H1 (cell line): ENCODE measurements around the gene PLCZ1. TPM values are rescaled to one million over a fixed set of nuclear protein-coding genes. Genes with fewer than 3 reads are reported as not detected.

Source experiments
- CTCF ChIA-PET: fragments of 300-600 bp; sonication (Branson Sonifier 250); formaldehyde crosslinking; loops from one replicate; lab custom pipeline; 2021; ENCODE audit not compliant: partially characterized antibody; lab: Charles Lee
- POLR2A ChIA-PET: fragments of 300-600 bp; sonication (Branson Sonifier 250); formaldehyde crosslinking; loops from one replicate; lab custom pipeline; 2021; ENCODE audit warnings: inconsistent platforms; ENCODE audit not compliant: partially characterized antibody; lab: Charles Lee
- DNase-seq, 2 experiments: peaks; one replicate each; pipeline versions ENCODE4 v3.0.0 to v3.0.0-alpha.2; 2010 to 2022; ENCODE audit warnings: low spot score in 2 of 2, low read depth in 1 of 2, mixed read lengths in 1 of 2
- FAIRE-seq: peaks from 2 replicates; lab custom pipeline; 2011; peaks lifted over from hg19 to GRCh38; lab: Jason Lieb, UNC
- H2AFZ ChIP-seq: 2 replicates; pipeline ENCODE4 v1.8.1; 2012; ENCODE audit warnings: low read length, inconsistent platforms
- H2AK5ac ChIP-seq: 2 replicates; pipeline ENCODE4 v1.6.1; 2013; ENCODE audit warnings: low read depth, low read length
- H2BK120ac ChIP-seq: replicated peaks from 2 replicates; pipeline ENCODE3; 2013; ENCODE audit warnings: low read depth, low read length, inconsistent platforms
- H2BK12ac ChIP-seq: 2 replicates; pipeline ENCODE4 v1.6.1; 2013; ENCODE audit warnings: low read depth, low read length
- H2BK15ac ChIP-seq: 2 replicates; pipeline ENCODE4 v1.6.1; 2013; ENCODE audit warnings: low read length
- H2BK20ac ChIP-seq: 2 replicates; pipeline ENCODE4 v1.6.1; 2013; ENCODE audit warnings: low read length
- H2BK5ac ChIP-seq: 2 replicates; pipeline ENCODE4 v1.6.1; 2013; ENCODE audit warnings: low read depth, low read length
- H3K14ac ChIP-seq: 2 replicates; pipeline ENCODE4 v1.6.1; 2013; ENCODE audit warnings: inconsistent platforms; ENCODE audit not compliant: insufficient read length
- H3K18ac ChIP-seq: 2 replicates; pipeline ENCODE4 v1.6.1; 2013; ENCODE audit warnings: low read length; ENCODE audit errors: extremely low read depth
- H3K23ac ChIP-seq: 2 replicates; pipeline ENCODE4 v1.6.1; 2013; ENCODE audit warnings: inconsistent platforms; ENCODE audit not compliant: insufficient read length
- H3K23me2 ChIP-seq: 2 replicates; pipeline ENCODE4 v1.6.1; 2013; ENCODE audit warnings: low read depth, low read length
- H3K27ac ChIP-seq: 2 replicates; pipeline ENCODE4 v1.6.1; 2011; ENCODE audit warnings: low read depth, low read length, inconsistent platforms
- H3K27me3 ChIP-seq, 4 experiments: replicated peaks in 1 of 4; 1 replicate in 1 of 4; 2 replicates in 3 of 4; pipeline versions ENCODE4 v1.6.1 to v1.8.1; 2011 to 2013; ENCODE audit warnings: low read length in 3 of 4, mild to moderate bottlenecking in 3 of 4, inconsistent platforms in 2 of 4, mixed read lengths in 2 of 4, moderate library complexity in 1 of 4; ENCODE audit not compliant: control insufficient read depth in 3 of 4, insufficient read depth in 3 of 4; ENCODE audit errors: extremely low read depth in 1 of 4
- H3K36me3 ChIP-seq, 4 experiments: 2 replicates each; pipeline versions ENCODE4 v1.6.1 to v1.8.1; 2011 to 2013; ENCODE audit warnings: mild to moderate bottlenecking in 4 of 4, low read length in 3 of 4, moderate library complexity in 2 of 4, control low read depth in 1 of 4, inconsistent platforms in 1 of 4; ENCODE audit not compliant: insufficient read depth in 4 of 4, control insufficient read depth in 2 of 4
- H3K4ac ChIP-seq: replicated peaks from 2 replicates; pipeline ENCODE3; 2013; ENCODE audit warnings: low read length, low read depth, mixed read lengths, inconsistent platforms; ENCODE audit not compliant: insufficient read length
- H3K4me1 ChIP-seq, 4 experiments: replicated peaks in 1 of 4; 1 replicate in 1 of 4; 2 replicates in 3 of 4; pipeline versions ENCODE4 v1.6.1 to v1.8.1; 2011 to 2013; ENCODE audit warnings: low read length in 3 of 4, inconsistent platforms in 2 of 4, mixed read lengths in 1 of 4; ENCODE audit not compliant: insufficient read depth in 4 of 4, control insufficient read depth in 3 of 4
- H3K4me2 ChIP-seq, 2 experiments: 2 replicates each; pipeline versions ENCODE4 v1.6.1 to v1.8.1; 2011 to 2013; ENCODE audit warnings: low read depth in 2 of 2, low read length in 2 of 2, control low read depth in 1 of 2, inconsistent platforms in 1 of 2, mild to moderate bottlenecking in 1 of 2; ENCODE audit not compliant: insufficient read depth in 1 of 2
- H3K4me3 ChIP-seq, 4 experiments: fragments of 200-600, 300-600 bp in 1 of 4; sonication (generic), shearing (Covaris generic), sonication (Bioruptor Twin) in 1 of 4; 2 replicates each; pipeline versions ENCODE4 v1.5.1 to v1.8.1; 2011 to 2016; ENCODE audit warnings: low read length in 4 of 4, low read depth in 3 of 4, control low read depth in 2 of 4, inconsistent platforms in 2 of 4, mild to moderate bottlenecking in 2 of 4, mixed read lengths in 1 of 4, moderate library complexity in 1 of 4; ENCODE audit not compliant: insufficient read depth in 2 of 4; ENCODE audit errors: extremely low read depth in 1 of 4
- H3K56ac ChIP-seq: replicated peaks from 2 replicates; pipeline ENCODE3; 2013; ENCODE audit warnings: low read depth, mild to moderate bottlenecking, mixed read lengths, low read length, inconsistent platforms; ENCODE audit not compliant: insufficient read length
- H3K79me1 ChIP-seq: 2 replicates; pipeline ENCODE4 v1.6.1; 2013; ENCODE audit warnings: low read depth, low read length, control low read depth
- H3K79me2 ChIP-seq, 2 experiments: 2 replicates each; pipeline versions ENCODE4 v1.6.1 to v1.8.1; 2012 to 2013; ENCODE audit warnings: low read length in 2 of 2, mild to moderate bottlenecking in 2 of 2, inconsistent platforms in 1 of 2; ENCODE audit not compliant: insufficient read depth in 2 of 2, control insufficient read depth in 1 of 2
- H3K9ac ChIP-seq, 4 experiments: replicated peaks in 1 of 4; 1 replicate in 1 of 4; 2 replicates in 3 of 4; pipeline versions ENCODE4 v1.6.1 to v1.8.1; 2011 to 2013; ENCODE audit warnings: low read depth in 3 of 4, low read length in 3 of 4, control low read depth in 2 of 4, mild to moderate bottlenecking in 2 of 4, moderate library complexity in 2 of 4, inconsistent platforms in 1 of 4; ENCODE audit errors: extremely low read depth in 1 of 4
- H3K9me3 ChIP-seq, 2 experiments: 2 replicates each; pipeline versions ENCODE4 v1.6.1 to v1.8.1; 2012 to 2013; ENCODE audit warnings: mild to moderate bottlenecking in 2 of 2, moderate library complexity in 2 of 2, control low read depth in 1 of 2, inconsistent platforms in 1 of 2, low read depth in 1 of 2, low read length in 1 of 2, mixed read lengths in 1 of 2; ENCODE audit not compliant: insufficient read depth in 2 of 2
- H4K20me1 ChIP-seq, 2 experiments: replicated peaks in 1 of 2; 2 replicates each; pipeline versions ENCODE3 to v1.8.1; 2011 to 2013; ENCODE audit warnings: inconsistent platforms in 2 of 2, low read length in 2 of 2, mild to moderate bottlenecking in 1 of 2; ENCODE audit not compliant: insufficient read depth in 2 of 2, control insufficient read depth in 1 of 2
- H4K5ac ChIP-seq: 2 replicates; pipeline ENCODE4 v1.6.1; 2013; ENCODE audit warnings: low read length, low read depth, mixed read lengths, inconsistent platforms; ENCODE audit not compliant: insufficient read length
- H4K8ac ChIP-seq: 2 replicates; pipeline ENCODE4 v1.8.0; 2013; ENCODE audit warnings: mild to moderate bottlenecking, moderate library complexity, low read length, inconsistent platforms; ENCODE audit not compliant: insufficient read depth; ENCODE audit errors: extremely low read depth
- H4K91ac ChIP-seq: replicated peaks from 2 replicates; pipeline ENCODE3; 2013; ENCODE audit warnings: low read length, mixed read lengths, inconsistent platforms; ENCODE audit not compliant: insufficient read length
- BRCA1 ChIP-seq: IDR thresholded peaks from 2 replicates; pipeline ENCODE4 v1.6.1; 2012; ENCODE audit warnings: low read depth, low read length, improper control_type of control experiment
- CEBPB ChIP-seq: IDR thresholded peaks from 2 replicates; pipeline ENCODE4 v1.6.1; 2012; ENCODE audit warnings: low read depth, low read length
- CTBP2 ChIP-seq: IDR thresholded peaks from 2 replicates; pipeline ENCODE4 v1.7.0; 2011; ENCODE audit warnings: borderline replicate concordance, mild to moderate bottlenecking, moderate library complexity, mixed read lengths, low read length; ENCODE audit not compliant: insufficient read depth, insufficient read length
- EGR1 ChIP-seq: IDR thresholded peaks from 2 replicates; pipeline ENCODE4 v1.6.1; 2011; ENCODE audit warnings: low read depth, low read length, borderline replicate concordance
- EP300 ChIP-seq, 2 experiments: IDR thresholded peaks; 1 replicate in 1 of 2; 2 replicates in 1 of 2; pipeline ENCODE4 v1.6.1; 2011 to 2012; ENCODE audit warnings: low read depth in 2 of 2, low read length in 2 of 2, mild to moderate bottlenecking in 2 of 2, borderline replicate concordance in 1 of 2, inconsistent platforms in 1 of 2, moderate library complexity in 1 of 2
- FOSL1 ChIP-seq: IDR thresholded peaks from 2 replicates; pipeline ENCODE4 v1.6.1; 2011; ENCODE audit warnings: mild to moderate bottlenecking, low read depth, low read length, moderate library complexity; ENCODE audit not compliant: insufficient read depth
- HDAC2 ChIP-seq, 2 experiments: fragments of 300-600 bp in 1 of 2; sonication (generic) in 1 of 2; IDR thresholded peaks; 2 replicates each; pipeline ENCODE4 v1.6.1; 2011 to 2012; ENCODE audit warnings: low read depth in 2 of 2, low read length in 2 of 2, mild to moderate bottlenecking in 2 of 2, moderate library complexity in 2 of 2, borderline replicate concordance in 1 of 2, inconsistent platforms in 1 of 2
- JUN ChIP-seq: IDR thresholded peaks from 2 replicates; pipeline ENCODE4 v1.6.1; 2011; ENCODE audit warnings: low read depth, mild to moderate bottlenecking, improper control_type of control experiment, low read length
- RNF2 ChIP-seq: fragments of 200-900, 300-1000 bp; sonication (generic); IDR thresholded peaks from 2 replicates; pipeline ENCODE4 v1.7.1; 2016; ENCODE audit warnings: borderline replicate concordance, low read depth, mild to moderate bottlenecking, antibody characterized with exemption, low read length; ENCODE audit not compliant: poor library complexity, severe bottlenecking; ENCODE audit errors: missing control alignments
- SIN3A ChIP-seq, 2 experiments: IDR thresholded peaks in 1 of 2; conservative IDR thresholded peaks in 1 of 2; 2 replicates each; pipeline ENCODE4 v1.6.1; 2011 to 2012; ENCODE audit warnings: low read length in 2 of 2, improper control_type of control experiment in 1 of 2, low read depth in 1 of 2, mild to moderate bottlenecking in 1 of 2
- SIX5 ChIP-seq: IDR thresholded peaks from 2 replicates; pipeline ENCODE4 v1.6.1; 2011; ENCODE audit warnings: mild to moderate bottlenecking, low read depth, low read length
- SUZ12 ChIP-seq: fragments of 200-600 bp; sonication (generic); IDR thresholded peaks from 2 replicates; pipeline ENCODE4 v1.6.1; 2012; ENCODE audit warnings: mild to moderate bottlenecking, inconsistent platforms, low read length, moderate library complexity, mixed read lengths
- ZNF274 ChIP-seq: IDR thresholded peaks from 2 replicates; pipeline ENCODE4 v1.7.0; 2012; ENCODE audit warnings: low read length, borderline replicate concordance; ENCODE audit errors: extremely low read depth
- WGBS, 2 experiments: shearing (Covaris generic) in 1 of 2; methylation state at CpG; one replicate each; pipeline versions ENCODE4 v1.1.6 to v1.1.7; 2013 to 2015; ENCODE audit warnings: low lambda C conversion rate in 2 of 2, mixed read lengths in 2 of 2, inconsistent platforms in 1 of 2, low coverage in 1 of 2, missing lambda C conversion rate in 1 of 2; ENCODE audit not compliant: insufficient replicate concordance in 2 of 2, insufficient coverage in 1 of 2, insufficient read length in 1 of 2; ENCODE audit errors: extremely low coverage in 1 of 2, missing lambda C conversion rate in 1 of 2; 5-methylcytosine and 5-hydroxymethylcytosine counted together
- polyA plus RNA-seq, 7 experiments: library from polyadenylated mRNA; depleted of rRNA in 3 of 7; stranded (reverse) in 5 of 7; unstranded in 2 of 7; fragments of >200 nt in 5 of 7; fragments of 200-250 nt in 2 of 7; gene quantifications; 1 replicate in 5 of 7; 2 replicates in 1 of 7; 4 replicates in 1 of 7; pipeline versions ENCODE4 v1.2.1 to v1.2.3, GENCODE V29; 2011 to 2013; ENCODE audit warnings: missing spikeins in 2 of 7, mixed read lengths in 2 of 7
- total RNA-seq: library from RNA; stranded (reverse); fragmentation: NEBNext Ultra II Directional; extraction: Animal tissue kit (Norgen Biotek cat#: 25700); gene quantifications from 2 replicates; pipeline ENCODE4 v1.2.1, GENCODE V29; 2021

PLCZ1 gene
- total and polyA plus RNA-seq, 2 of the 8 experiments (the other 6 are each of a cell fraction or from before 2014, with no cell fraction given) = not detected

DNA sequence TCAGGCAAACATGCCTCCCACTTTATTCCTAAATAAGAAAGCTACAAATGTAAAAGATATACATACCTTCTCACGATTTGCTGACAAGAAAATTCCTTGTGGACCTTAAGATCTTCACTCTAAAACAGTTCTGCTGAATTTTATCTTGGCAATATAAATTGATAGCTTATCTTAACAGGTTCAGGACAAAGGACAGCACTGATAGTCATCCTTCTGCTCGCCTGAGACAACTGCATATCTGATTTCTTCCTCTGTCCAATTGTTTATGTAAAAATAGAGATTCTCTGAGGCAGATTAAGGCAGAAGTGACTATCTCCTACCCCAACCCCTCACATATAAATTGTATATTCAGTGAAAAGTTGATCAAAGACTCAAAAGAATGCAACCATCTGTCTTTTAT lies 45.0 kb upstream of the PLCZ1 start:
- FAIRE-seq (no peak), DNase-seq (no peak)
- Histone ChIP-seq H3K79me2 (no peaks in the 10 kb centered on the region), H3K14ac (no peak overlapping the region), H2BK120ac (no peak overlapping the region), H3K23ac (no peak overlapping the region), H3K27me3 (no peaks in the 10 kb centered on the region), H3K23me2 (no peaks in the 10 kb centered on the region), H3K4me2 (no peak overlapping the region), H3K27ac (no peak overlapping the region), H3K56ac (no peak overlapping the region), H2BK5ac (no peak overlapping the region), H3K79me1 (no peaks in the 10 kb centered on the region), H2AFZ (no peak overlapping the region), H3K36me3 (no peaks in the 10 kb centered on the region; a peak in 1 of 8 replicates), H2BK12ac (no peak overlapping the region), H2BK20ac (no peak overlapping the region), H4K8ac (no peak overlapping the region), H3K4me3 (no peak overlapping the region), H3K9ac (no peak overlapping the region), H2BK15ac (no peak overlapping the region), H4K91ac (no peak overlapping the region), H3K18ac (no peak overlapping the region), H3K9me3 (peaks cover 7 to 11% of the 10 kb centered on the region in 2 experiments; a peak in 3 of 4 replicates), H3K4me1 (no peaks in the 10 kb centered on the region), H2AK5ac (no peak overlapping the region), H4K5ac (no peak overlapping the region), H4K20me1 (no peaks in the 10 kb centered on the region), H3K4ac (no peak overlapping the region)
- CTCF ChIA-PET = interaction anchor here (0.5 to 0.7 kb wide), 2 partner anchors 30 to 1290 kb away, joined by 3 to 4 read pairs; no protein-coding TSS in a partner anchor
- TF ChIP-seq JUN (no peak), EP300 (IDR thresholded peaks at IDR 0.05; ENCODE audit: borderline replicate concordance in 1 of 2, low read depth in 2 of 2, low read length in 2 of 2) (no peak), SIX5 (no peak), FOSL1 (no peak), ZNF274 (no peak), HDAC2 (IDR thresholded peaks at IDR 0.05; ENCODE audit: borderline replicate concordance in 1 of 2, low read depth in 2 of 2, low read length in 2 of 2) (no peak), SUZ12 (no peak), CTBP2 (no peak), EGR1 (no peak), CEBPB (no peak), RNF2 (no peak), SIN3A (conservative IDR thresholded peaks at IDR 0.05 in 1 of 2, IDR thresholded peaks at IDR 0.05 in 1 of 2; ENCODE audit: low read depth in 1 of 2, low read length in 2 of 2) (no peak), BRCA1 (no peak)
- POLR2A ChIA-PET = no interaction called here
- 73% methylated on average over 2 of the region's 2 CpGs; no CpG with 5 or more reads in 1 of the 2 experiments for WGBS, 2 experiments
